ENCODE data around the gene LRRC45. TPM values are rescaled to one million over a fixed set of nuclear protein-coding genes. Genes with fewer than 3 reads are reported as not detected.

LRRC45 gene
- total and polyA plus RNA-seq, 9 of the 15 experiments (the other 6 are each of a cell fraction or from before 2014, with no cell fraction given): 3.5 to 21.5 (median 11.2) TPM; not detected in 2

DNA sequence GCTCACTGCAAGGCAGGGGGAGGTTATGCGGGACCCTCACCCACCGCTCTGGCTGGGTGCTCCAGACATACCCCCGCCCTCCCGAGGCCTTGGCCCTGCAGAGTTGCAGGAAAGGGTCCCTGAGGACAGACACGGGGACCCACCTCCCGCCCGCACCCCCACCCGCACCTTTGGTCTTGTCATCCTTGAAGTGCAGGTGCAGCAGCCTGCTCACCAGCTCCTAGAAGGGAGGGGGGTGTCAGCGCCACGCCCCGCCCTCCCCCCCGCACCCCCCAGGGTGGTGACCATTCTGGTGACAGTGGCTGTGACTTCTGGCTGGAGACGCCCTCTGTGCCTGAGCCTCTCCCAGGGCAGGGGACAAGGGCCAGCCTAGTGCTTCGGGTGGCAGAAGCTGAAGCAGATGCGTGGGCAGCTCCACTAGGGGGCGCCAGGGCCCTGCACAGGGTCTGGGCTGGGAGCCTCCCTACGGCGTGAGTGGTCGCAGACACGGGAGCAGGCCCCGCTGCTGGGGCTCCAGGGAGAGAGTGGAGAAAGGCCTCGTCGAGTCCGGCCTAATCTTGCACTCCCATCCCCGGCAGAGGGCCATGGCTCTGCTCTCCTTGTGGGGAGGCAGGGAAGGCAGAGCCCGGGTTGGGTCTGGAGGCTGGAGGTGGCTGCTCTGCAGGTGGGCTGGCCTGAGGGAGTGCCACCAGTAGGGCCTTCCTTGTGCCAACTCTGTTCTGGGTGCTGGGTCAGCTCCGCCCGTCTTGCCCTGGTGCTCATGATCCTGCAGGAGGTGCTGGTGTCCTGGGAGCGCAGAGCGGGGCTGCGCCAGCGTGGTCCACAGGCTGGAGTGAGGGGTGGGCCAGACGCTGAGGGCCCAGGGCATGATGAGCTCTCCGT is 3.2 kb upstream of the LRRC45 start (continued):
- TF ChIP-seq, protein P1, sequence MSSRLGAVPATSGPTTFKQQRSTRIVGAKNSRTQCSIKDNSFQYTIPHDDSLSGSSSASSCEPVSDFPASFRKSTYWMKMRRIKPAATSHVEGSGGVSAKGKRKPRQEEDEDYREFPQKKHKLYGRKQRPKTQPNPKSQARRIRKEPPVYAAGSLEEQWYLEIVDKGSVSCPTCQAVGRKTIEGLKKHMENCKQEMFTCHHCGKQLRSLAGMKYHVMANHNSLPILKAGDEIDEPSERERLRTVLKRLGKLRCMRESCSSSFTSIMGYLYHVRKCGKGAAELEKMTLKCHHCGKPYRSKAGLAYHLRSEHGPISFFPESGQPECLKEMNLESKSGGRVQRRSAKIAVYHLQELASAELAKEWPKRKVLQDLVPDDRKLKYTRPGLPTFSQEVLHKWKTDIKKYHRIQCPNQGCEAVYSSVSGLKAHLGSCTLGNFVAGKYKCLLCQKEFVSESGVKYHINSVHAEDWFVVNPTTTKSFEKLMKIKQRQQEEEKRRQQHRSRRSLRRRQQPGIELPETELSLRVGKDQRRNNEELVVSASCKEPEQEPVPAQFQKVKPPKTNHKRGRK (tag; IDR thresholded peaks at IDR 0.05): no peak
- no peak for TF ChIP-seq U2AF1 (optimal IDR thresholded peaks at IDR 0.05; ENCODE audit: low read depth, low read length)
- no peak for TF ChIP-seq MED1 (CRISPR knock-in tag; IDR thresholded peaks at IDR 0.05; ENCODE audit: borderline replicate concordance)
- no peak for TF ChIP-seq ZNF696 (CRISPR knock-in tag; conservative IDR thresholded peaks at IDR 0.05)
- no peak for TF ChIP-seq ZNF140 (CRISPR knock-in tag; IDR thresholded peaks at IDR 0.05)
- no peak for TF ChIP-seq CCAR2 (IDR thresholded peaks at IDR 0.05; ENCODE audit: low read depth, low read length)
- TF ChIP-seq MTA2 (IDR thresholded peaks at IDR 0.05; ENCODE audit: low read depth): no peak
- peak; percentile 17; the same call in 1 of the 2 replicates for TF ChIP-seq PTBP1 (IDR thresholded peaks at IDR 0.05; ENCODE audit: low read depth, low read length)
- TF ChIP-seq HMGN3 (IDR thresholded peaks at IDR 0.05; ENCODE audit: borderline replicate concordance, extremely low read depth, insufficient read length, low read depth, low read length): no peak
- no peak for TF ChIP-seq ZSCAN29 (IDR thresholded peaks at IDR 0.05)
- no peak for TF ChIP-seq KLF6 (CRISPR knock-in tag; IDR thresholded peaks at IDR 0.05; ENCODE audit: borderline replicate concordance)
- no peak for TF ChIP-seq ZNF77 (CRISPR knock-in tag; IDR thresholded peaks at IDR 0.05)
- TF ChIP-seq SP1 (CRISPR knock-in tag; IDR thresholded peaks at IDR 0.05): no peak
- no peak for TF ChIP-seq TAL1 (IDR thresholded peaks at IDR 0.05)
- peak; percentile 58; the same call in 1 of the 2 replicates for TF ChIP-seq MTA3 (IDR thresholded peaks at IDR 0.05; ENCODE audit: borderline replicate concordance)
- no peak for TF ChIP-seq KAT2B (IDR thresholded peaks at IDR 0.05; ENCODE audit: low read depth, low read length)
- TF ChIP-seq, protein P2, sequence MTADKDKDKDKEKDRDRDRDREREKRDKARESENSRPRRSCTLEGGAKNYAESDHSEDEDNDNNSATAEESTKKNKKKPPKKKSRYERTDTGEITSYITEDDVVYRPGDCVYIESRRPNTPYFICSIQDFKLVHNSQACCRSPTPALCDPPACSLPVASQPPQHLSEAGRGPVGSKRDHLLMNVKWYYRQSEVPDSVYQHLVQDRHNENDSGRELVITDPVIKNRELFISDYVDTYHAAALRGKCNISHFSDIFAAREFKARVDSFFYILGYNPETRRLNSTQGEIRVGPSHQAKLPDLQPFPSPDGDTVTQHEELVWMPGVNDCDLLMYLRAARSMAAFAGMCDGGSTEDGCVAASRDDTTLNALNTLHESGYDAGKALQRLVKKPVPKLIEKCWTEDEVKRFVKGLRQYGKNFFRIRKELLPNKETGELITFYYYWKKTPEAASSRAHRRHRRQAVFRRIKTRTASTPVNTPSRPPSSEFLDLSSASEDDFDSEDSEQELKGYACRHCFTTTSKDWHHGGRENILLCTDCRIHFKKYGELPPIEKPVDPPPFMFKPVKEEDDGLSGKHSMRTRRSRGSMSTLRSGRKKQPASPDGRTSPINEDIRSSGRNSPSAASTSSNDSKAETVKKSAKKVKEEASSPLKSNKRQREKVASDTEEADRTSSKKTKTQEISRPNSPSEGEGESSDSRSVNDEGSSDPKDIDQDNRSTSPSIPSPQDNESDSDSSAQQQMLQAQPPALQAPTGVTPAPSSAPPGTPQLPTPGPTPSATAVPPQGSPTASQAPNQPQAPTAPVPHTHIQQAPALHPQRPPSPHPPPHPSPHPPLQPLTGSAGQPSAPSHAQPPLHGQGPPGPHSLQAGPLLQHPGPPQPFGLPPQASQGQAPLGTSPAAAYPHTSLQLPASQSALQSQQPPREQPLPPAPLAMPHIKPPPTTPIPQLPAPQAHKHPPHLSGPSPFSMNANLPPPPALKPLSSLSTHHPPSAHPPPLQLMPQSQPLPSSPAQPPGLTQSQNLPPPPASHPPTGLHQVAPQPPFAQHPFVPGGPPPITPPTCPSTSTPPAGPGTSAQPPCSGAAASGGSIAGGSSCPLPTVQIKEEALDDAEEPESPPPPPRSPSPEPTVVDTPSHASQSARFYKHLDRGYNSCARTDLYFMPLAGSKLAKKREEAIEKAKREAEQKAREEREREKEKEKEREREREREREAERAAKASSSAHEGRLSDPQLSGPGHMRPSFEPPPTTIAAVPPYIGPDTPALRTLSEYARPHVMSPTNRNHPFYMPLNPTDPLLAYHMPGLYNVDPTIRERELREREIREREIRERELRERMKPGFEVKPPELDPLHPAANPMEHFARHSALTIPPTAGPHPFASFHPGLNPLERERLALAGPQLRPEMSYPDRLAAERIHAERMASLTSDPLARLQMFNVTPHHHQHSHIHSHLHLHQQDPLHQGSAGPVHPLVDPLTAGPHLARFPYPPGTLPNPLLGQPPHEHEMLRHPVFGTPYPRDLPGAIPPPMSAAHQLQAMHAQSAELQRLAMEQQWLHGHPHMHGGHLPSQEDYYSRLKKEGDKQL (CRISPR knock-in tag; IDR thresholded peaks at IDR 0.05; ENCODE audit: borderline replicate concordance): no peak
- no peak for TF ChIP-seq CBFA2T3 (IDR thresholded peaks at IDR 0.05)
- TF ChIP-seq BCOR (IDR thresholded peaks at IDR 0.05): no peak
- TF ChIP-seq, protein P3, sequence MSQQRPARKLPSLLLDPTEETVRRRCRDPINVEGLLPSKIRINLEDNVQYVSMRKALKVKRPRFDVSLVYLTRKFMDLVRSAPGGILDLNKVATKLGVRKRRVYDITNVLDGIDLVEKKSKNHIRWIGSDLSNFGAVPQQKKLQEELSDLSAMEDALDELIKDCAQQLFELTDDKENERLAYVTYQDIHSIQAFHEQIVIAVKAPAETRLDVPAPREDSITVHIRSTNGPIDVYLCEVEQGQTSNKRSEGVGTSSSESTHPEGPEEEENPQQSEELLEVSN (IDR thresholded peaks at IDR 0.05; ENCODE audit: borderline replicate concordance in 1 of 2, extremely low read depth in 1 of 2, insufficient read depth in 1 of 2, insufficient read length in 1 of 2, low read depth in 1 of 2, low read length in 1 of 2, poor library complexity in 1 of 2, severe bottlenecking in 1 of 2): peak in 1 of 2 experiments; percentile 9
- peak; percentile 84; the same call in 1 of the 2 replicates for TF ChIP-seq HDGF (IDR thresholded peaks at IDR 0.05)
